HCT116 (cell line): ENCODE results near the gene CDK16.

Source experiments
- EGR1 ChIP-seq: IDR thresholded peaks from 2 replicates; pipeline ENCODE4 v1.6.1; 2012; ENCODE audit warnings: low read depth
- EZH2 ChIP-seq: fragments of 200-600 bp; sonication (generic); IDR thresholded peaks from 2 replicates; pipeline ENCODE4 v1.6.1; 2017; ENCODE audit warnings: antibody characterized with exemption, mixed run types
- EZH2phosphoT487 ChIP-seq: fragments of 200-600 bp; IDR thresholded peaks from 2 replicates; pipeline ENCODE4 v1.6.1; 2018; ENCODE audit warnings: antibody characterized with exemption, borderline replicate concordance
- POLR2A ChIP-seq: IDR thresholded peaks from 2 replicates; pipeline ENCODE4 v1.7.0; 2011; ENCODE audit warnings: borderline replicate concordance; ENCODE audit not compliant: insufficient read depth, insufficient read length; ENCODE audit errors: extremely low read depth
- POLR2AphosphoS5 ChIP-seq: IDR thresholded peaks from 2 replicates; pipeline ENCODE4 v1.6.1; 2011; ENCODE audit warnings: mild to moderate bottlenecking, low read depth, low read length, moderate library complexity
- REST ChIP-seq: IDR thresholded peaks from 2 replicates; pipeline ENCODE4 v1.6.1; 2012; ENCODE audit warnings: low read depth
- SIN3A ChIP-seq: IDR thresholded peaks from 2 replicates; pipeline ENCODE4 v1.6.1; 2012; ENCODE audit warnings: low read depth
- ZBTB33 ChIP-seq: IDR thresholded peaks from 2 replicates; pipeline ENCODE4 v1.6.1; 2011; ENCODE audit warnings: mild to moderate bottlenecking, low read length, moderate library complexity; ENCODE audit not compliant: insufficient replicate concordance; ENCODE audit errors: extremely low read depth
- TF ChIP-seq, protein P1 (sequence below), 3 experiments: fragments of 200-600 bp in 1 of 3; sonication (generic) in 1 of 3; IDR thresholded peaks in 2 of 3; conservative IDR thresholded peaks in 1 of 3; 2 replicates each; pipeline ENCODE4 v1.5.1; 2012 to 2017; ENCODE audit warnings: low read depth in 2 of 3, low read length in 2 of 3, antibody characterized with exemption in 1 of 3, borderline replicate concordance in 1 of 3, control low read depth in 1 of 3, mild to moderate bottlenecking in 1 of 3, mixed read lengths in 1 of 3, mixed run types in 1 of 3, moderate library complexity in 1 of 3; ENCODE audit not compliant: insufficient read depth in 1 of 3

- TF ChIP-seq REST: no peak
- TF ChIP-seq POLR2A: no peak
- TF ChIP-seq, protein P1, sequence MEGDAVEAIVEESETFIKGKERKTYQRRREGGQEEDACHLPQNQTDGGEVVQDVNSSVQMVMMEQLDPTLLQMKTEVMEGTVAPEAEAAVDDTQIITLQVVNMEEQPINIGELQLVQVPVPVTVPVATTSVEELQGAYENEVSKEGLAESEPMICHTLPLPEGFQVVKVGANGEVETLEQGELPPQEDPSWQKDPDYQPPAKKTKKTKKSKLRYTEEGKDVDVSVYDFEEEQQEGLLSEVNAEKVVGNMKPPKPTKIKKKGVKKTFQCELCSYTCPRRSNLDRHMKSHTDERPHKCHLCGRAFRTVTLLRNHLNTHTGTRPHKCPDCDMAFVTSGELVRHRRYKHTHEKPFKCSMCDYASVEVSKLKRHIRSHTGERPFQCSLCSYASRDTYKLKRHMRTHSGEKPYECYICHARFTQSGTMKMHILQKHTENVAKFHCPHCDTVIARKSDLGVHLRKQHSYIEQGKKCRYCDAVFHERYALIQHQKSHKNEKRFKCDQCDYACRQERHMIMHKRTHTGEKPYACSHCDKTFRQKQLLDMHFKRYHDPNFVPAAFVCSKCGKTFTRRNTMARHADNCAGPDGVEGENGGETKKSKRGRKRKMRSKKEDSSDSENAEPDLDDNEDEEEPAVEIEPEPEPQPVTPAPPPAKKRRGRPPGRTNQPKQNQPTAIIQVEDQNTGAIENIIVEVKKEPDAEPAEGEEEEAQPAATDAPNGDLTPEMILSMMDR (IDR thresholded peaks at IDR 0.05 in 2 of 3, conservative IDR thresholded peaks at IDR 0.05 in 1 of 3; ENCODE audit: borderline replicate concordance in 1 of 3, insufficient read depth in 1 of 3, low read depth in 2 of 3, low read length in 2 of 3): 0 out of 6 replicates have a peak, but pooled peaks of 1 of the 3 experiments have one; percentile 9
- no peak for TF ChIP-seq SIN3A
- TF ChIP-seq POLR2AphosphoS5: no peak
- TF ChIP-seq ZBTB33: no peak
- TF ChIP-seq EZH2: no peak
- TF ChIP-seq EZH2phosphoT487: no peak
- TF ChIP-seq EGR1: no peak
Measured at GRCh38 chrX:47222751-47223350, 4.4 kb downstream of the CDK16 start.
